Adrenal gland (tissue), 12 donors: ENCODE measurements around the gene TCF12. TPM values are rescaled to one million over a fixed set of nuclear protein-coding genes. Genes with fewer than 3 reads are reported as not detected.

ENCODE experiments used
- DNase-seq, 7 donors: peaks; one replicate each; pipeline ENCODE4 v3.0.0-alpha.2; 2019 to 2020
- H3K27ac ChIP-seq, 5 donors: fragments of 200-600 bp; sonication (generic) in 4 of 5; 1 replicate in 3 of 5; 2 replicates in 2 of 5; pipeline versions ENCODE4 v1.5.1 to v1.8.0; 2016 to 2020; ENCODE audit warnings: mild to moderate bottlenecking in 1 of 5
- H3K27me3 ChIP-seq: fragments of 200-600 bp; 2 replicates; pipeline ENCODE4 v1.8.0; 2021
- H3K36me3 ChIP-seq, 2 donors: fragments of 200-600 bp; replicated peaks in 1 of 2; 1 replicate in 1 of 2; 2 replicates in 1 of 2; pipeline versions ENCODE4 v1.5.1 to v1.8.0; 2018 to 2022
- H3K4me1 ChIP-seq, 2 donors: fragments of 200-600 bp; replicated peaks in 1 of 2; 1 replicate in 1 of 2; 2 replicates in 1 of 2; pipeline versions ENCODE4 v1.5.1 to v1.8.0; 2018 to 2021
- H3K4me3 ChIP-seq, 4 donors: fragments of 200-600 bp; sonication (generic) in 3 of 4; one replicate each; pipeline ENCODE4 v1.5.1; 2016 to 2018
- H3K9me3 ChIP-seq, 3 donors: fragments of 200-600 bp; sonication (generic) in 1 of 3; replicated peaks in 1 of 3; 1 replicate in 2 of 3; 2 replicates in 1 of 3; pipeline versions ENCODE4 v1.5.1 to v1.8.0; 2016 to 2021
- POLR2A ChIP-seq, 2 donors: fragments of 450-650 bp; IDR thresholded peaks; one replicate each; pipeline ENCODE4 v1.6.1; 2017; ENCODE audit warnings: antibody characterized with exemption in 2 of 2, mild to moderate bottlenecking in 2 of 2, moderate library complexity in 1 of 2
- WGBS, 4 donors: extraction: QIAGEN DNeasy Blood & Tissue Kit in 2 of 4; methylation state at CpG; one replicate each; pipeline versions ENCODE4 v1.1.5 to v1.1.7; 2013 to 2017; 5-methylcytosine and 5-hydroxymethylcytosine counted together
- intact Hi-C, 2 donors: fragments of 100-400 bp; cut with DNase I; formaldehyde crosslinking; loops; one replicate each; pipeline versions ENCODE4 v1.14.1 to v1.15.0; 2022 to 2023
- polyA plus RNA-seq, 3 donors: library from polyadenylated mRNA; stranded (reverse); fragments of 200-250 nt in 2 of 3; fragments of 350-450 nt in 1 of 3; fragmentation: Illumina TruSeq in 1 of 3; extraction: RNeasy Lipid Tissue Mini Kit (QIAGEN cat#74804) in 1 of 3; gene quantifications; one replicate each; pipeline ENCODE4 v1.2.3, GENCODE V29; 2013 to 2014
- total RNA-seq, 9 donors: library from RNA; depleted of rRNA in 4 of 9; stranded (reverse); fragments of >200 nt in 4 of 9; fragments of 120-200 nt in 1 of 9; fragmentation: NEBNext Ultra II Directional in 1 of 9; extraction: Animal tissue kit (Norgen Biotek cat#: 25700) in 1 of 9; gene quantifications; one replicate each; pipeline versions ENCODE4 v1.1.0 to v1.2.4, GENCODE V29; 2013 to 2023
- TF ChIP-seq, protein P1 (sequence below), 6 experiments: fragments of 450-650 bp in 4 of 6; fragments of 200-600 bp in 2 of 6; sonication (generic) in 1 of 6; IDR thresholded peaks; 1 replicate in 5 of 6; 2 replicates in 1 of 6; pipeline versions ENCODE4 v1.5.1 to v1.8.0; 2016 to 2021; ENCODE audit warnings: antibody characterized with exemption in 6 of 6, mild to moderate bottlenecking in 2 of 6, moderate library complexity in 1 of 6
- donor health status: healthy with polysubstance abuse.
- donor health status: Bipolar disorder and iron deficiency.
- donor health status: DM: yes; HTN: yes; CAD: no.
- donor health status: DM: no; HTN: no; CAD: no.
- donor health status: DM: no; HTN: no; CAD: no.
- donor health status: DM: yes; HTN: yes; CAD: no.

The TCF12 gene
- total and polyA plus RNA-seq, 12 donors, result 7.6 to 121 (median 75.6) TPM

DNA sequence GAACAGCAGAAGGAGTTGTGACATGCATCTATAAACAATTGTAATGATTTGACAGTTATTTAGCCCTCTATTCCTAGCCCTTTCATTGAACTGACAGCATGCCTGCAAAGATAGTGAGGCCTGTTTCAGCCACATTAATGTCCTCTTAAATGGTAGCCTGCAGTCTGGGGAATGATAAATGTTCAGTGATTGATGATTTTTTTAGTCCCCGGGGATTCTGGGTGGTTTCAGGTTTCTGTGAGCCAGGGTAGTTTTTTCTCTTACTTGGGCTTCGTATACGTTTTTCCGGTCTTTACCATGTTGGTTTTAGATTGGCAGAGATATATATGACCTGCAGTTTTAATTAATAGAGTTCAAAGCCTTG, 172.0 kb downstream of the TCF12 start:
- 72 to 81% (median 77%) methylated on average over 4 of the region's 4 CpGs for WGBS, 4 donors
- intact Hi-C loops, result no loop called here
- H3K27me3 ChIP-seq, result no peaks in the 10 kb centered on the region
- no peaks in the 10 kb centered on the region for H3K9me3 ChIP-seq
- no peak for DNase-seq
- peaks cover 8 to 13% of the 10 kb centered on the region in 2 donors for H3K4me1 ChIP-seq
- H3K4me3 ChIP-seq, result no peak overlapping the region
- no peaks in the 10 kb centered on the region for H3K36me3 ChIP-seq
- TF ChIP-seq POLR2A (IDR thresholded peaks at IDR 0.05), result no peak
- TF ChIP-seq, protein P1, sequence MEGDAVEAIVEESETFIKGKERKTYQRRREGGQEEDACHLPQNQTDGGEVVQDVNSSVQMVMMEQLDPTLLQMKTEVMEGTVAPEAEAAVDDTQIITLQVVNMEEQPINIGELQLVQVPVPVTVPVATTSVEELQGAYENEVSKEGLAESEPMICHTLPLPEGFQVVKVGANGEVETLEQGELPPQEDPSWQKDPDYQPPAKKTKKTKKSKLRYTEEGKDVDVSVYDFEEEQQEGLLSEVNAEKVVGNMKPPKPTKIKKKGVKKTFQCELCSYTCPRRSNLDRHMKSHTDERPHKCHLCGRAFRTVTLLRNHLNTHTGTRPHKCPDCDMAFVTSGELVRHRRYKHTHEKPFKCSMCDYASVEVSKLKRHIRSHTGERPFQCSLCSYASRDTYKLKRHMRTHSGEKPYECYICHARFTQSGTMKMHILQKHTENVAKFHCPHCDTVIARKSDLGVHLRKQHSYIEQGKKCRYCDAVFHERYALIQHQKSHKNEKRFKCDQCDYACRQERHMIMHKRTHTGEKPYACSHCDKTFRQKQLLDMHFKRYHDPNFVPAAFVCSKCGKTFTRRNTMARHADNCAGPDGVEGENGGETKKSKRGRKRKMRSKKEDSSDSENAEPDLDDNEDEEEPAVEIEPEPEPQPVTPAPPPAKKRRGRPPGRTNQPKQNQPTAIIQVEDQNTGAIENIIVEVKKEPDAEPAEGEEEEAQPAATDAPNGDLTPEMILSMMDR (IDR thresholded peaks at IDR 0.05), result no peak
- no peak overlapping the region for H3K27ac ChIP-seq

- DNase-seq, result no peak
- no peak overlapping the region for H3K27ac ChIP-seq
- H3K9me3 ChIP-seq, result no peaks in the 10 kb centered on the region
- no peak for TF ChIP-seq POLR2A (IDR thresholded peaks at IDR 0.05)
- TF ChIP-seq, protein P1 (IDR thresholded peaks at IDR 0.05), result no peak
- intact Hi-C loops, result no loop called here
- H3K4me1 ChIP-seq, result peaks cover 8 to 13% of the 10 kb centered on the region in 2 donors
- no peaks in the 10 kb centered on the region for H3K27me3 ChIP-seq
- 93 to 100% (median 99%) methylated on average over 2 of the region's 2 CpGs for WGBS, 4 donors
- H3K4me3 ChIP-seq, result no peak overlapping the region
- no peaks in the 10 kb centered on the region for H3K36me3 ChIP-seq
These were observed 173.2 kb downstream of the TCF12 start for GRCh38 chr15:57091636-57092035.

- Histone ChIP-seq H3K4me3 (no peak overlapping the region), H3K4me1 (peaks cover 8 to 13% of the 10 kb centered on the region in 2 donors), H3K27ac (no peak overlapping the region), H3K9me3 (no peaks in the 10 kb centered on the region), H3K27me3 (no peaks in the 10 kb centered on the region), H3K36me3 (no peaks in the 10 kb centered on the region)
- DNase-seq, result no peak
- TF ChIP-seq POLR2A (IDR thresholded peaks at IDR 0.05), result no peak
- TF ChIP-seq, protein P1 (IDR thresholded peaks at IDR 0.05), result no peak
- intact Hi-C loops, result no loop called here
These were observed 173.8 kb downstream of the TCF12 start for GRCh38 chr15:57092252-57092651.

DNA sequence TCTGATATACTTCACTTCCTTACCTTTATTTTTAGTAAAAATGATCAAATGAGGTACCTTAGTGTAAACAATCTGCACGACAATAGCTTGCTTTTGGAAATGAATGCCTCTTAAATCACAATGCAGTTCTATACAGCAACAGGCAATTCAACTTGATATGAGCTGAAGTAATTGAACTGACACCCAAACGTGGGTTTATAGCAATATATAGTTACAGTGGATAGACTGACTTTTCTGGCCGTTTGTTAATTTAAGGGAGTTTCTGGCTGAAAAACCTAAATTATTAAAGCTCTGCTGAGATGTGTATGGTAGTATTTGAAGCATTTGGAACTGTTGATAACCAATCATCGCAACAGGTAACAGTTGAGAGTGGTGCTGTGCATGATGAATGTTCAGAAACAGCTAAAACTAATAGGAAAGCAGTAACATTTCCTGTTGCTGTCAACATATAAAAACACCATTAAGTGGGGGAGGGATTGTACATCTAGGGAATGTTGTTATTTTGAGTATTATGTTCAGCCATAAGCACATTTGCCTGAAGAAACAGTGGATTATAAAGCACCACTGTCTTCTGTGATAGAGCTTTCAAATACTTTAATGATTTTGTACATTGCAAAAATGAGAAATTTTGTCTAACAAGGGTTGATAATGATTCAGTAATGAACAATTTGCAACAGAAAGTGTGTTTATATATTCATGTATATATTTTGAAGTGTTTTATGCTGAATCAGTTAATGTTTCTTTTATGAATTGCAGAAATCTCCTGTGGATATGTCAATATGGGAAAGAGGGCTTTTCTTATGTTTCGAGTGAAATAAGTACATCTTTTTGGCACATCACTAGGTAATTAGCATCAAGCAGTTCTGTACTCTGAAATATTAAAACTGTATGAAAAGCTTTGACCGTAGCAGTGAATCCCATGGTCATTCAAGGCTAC, 176.1 kb downstream of the TCF12 start:
- H3K27me3 ChIP-seq, result no peaks in the 10 kb centered on the region
- intact Hi-C loops, result no loop called here

More for the DNA sequence above, 176.1 kb downstream of the TCF12 start:
- H3K4me1 ChIP-seq, result peaks cover 8 to 13% of the 10 kb centered on the region in 2 donors
- 76 to 78% (median 76%) methylated on average over 6 of the region's 6 CpGs for WGBS, 4 donors
- no peak for TF ChIP-seq POLR2A (IDR thresholded peaks at IDR 0.05)
- TF ChIP-seq, protein P1 (IDR thresholded peaks at IDR 0.05), result no peak
- H3K9me3 ChIP-seq, result no peaks in the 10 kb centered on the region
- H3K27ac ChIP-seq, result no peak overlapping the region
- H3K36me3 ChIP-seq, result no peaks in the 10 kb centered on the region
- H3K4me3 ChIP-seq, result no peak overlapping the region
- no peak for DNase-seq
